NCI-H1092 treated with DMSO at 0.1 percent for 48 hours (cell line): Measurements from ENCODE around the gene DCAF4.
"Not testable (repeated sequence)": the region's sequence is repeated elsewhere in the genome, so short reads cannot be mapped to it uniquely, and the experiment has no call there.

ENCODE experiments used
- DNase-seq: peaks from one replicate; lab custom pipeline; 2025; lab: John Stamatoyannopoulos, UW

The DCAF4 gene

GRCh38 chr14:72970824-72971434 lies 44.7 kb downstream of the DCAF4 start:
- no peak for DNase-seq

- DNase-seq: no peak
Observed at GRCh38 chr14:72974661-72975060, 48.4 kb downstream of the DCAF4 start.

- no peak for DNase-seq
Observed at GRCh38 chr14:72975770-72976169, 49.5 kb downstream of the DCAF4 start.

- DNase-seq: no peak
Observed at GRCh38 chr14:72978856-72979255, 52.6 kb downstream of the DCAF4 start.

GRCh38 chr14:72980863-72981262 lies 54.6 kb downstream of the DCAF4 start:
- no peak for DNase-seq

- no peak for DNase-seq
Observed at GRCh38 chr14:72982146-72982708, 56.0 kb downstream of the DCAF4 start.

- DNase-seq: no peak
Observed at GRCh38 chr14:72986214-72986613, 60.0 kb downstream of the DCAF4 start.

- DNase-seq: no peak
Observed at GRCh38 chr14:72986857-72987256, 60.6 kb downstream of the DCAF4 start.

GRCh38 chr14:72990171-72990570 lies 63.9 kb downstream of the DCAF4 start:
- DNase-seq: no peak

GRCh38 chr14:72996916-72997315 lies 70.7 kb downstream of the DCAF4 start:
- no peak for DNase-seq

- no peak for DNase-seq
Observed at GRCh38 chr14:72998252-72998903, 72.1 kb downstream of the DCAF4 start.

- DNase-seq: no peak
Observed at GRCh38 chr14:72999316-72999715, 73.1 kb downstream of the DCAF4 start.

GRCh38 chr14:73000073-73000472 lies 73.8 kb downstream of the DCAF4 start:
- DNase-seq: no peak

- no peak for DNase-seq
Observed at GRCh38 chr14:73003681-73004080, 77.4 kb downstream of the DCAF4 start.

GRCh38 chr14:73004641-73005040 lies 78.4 kb downstream of the DCAF4 start:
- DNase-seq: not testable (repeated sequence)

- DNase-seq: no peak
Observed at GRCh38 chr14:73007835-73008234, 81.6 kb downstream of the DCAF4 start.

- DNase-seq: no peak
Observed at GRCh38 chr14:73008501-73008900, 82.2 kb downstream of the DCAF4 start.
